Neuron (in vitro differentiated cells): ENCODE measurements around the gene TDRD1.

Experiments used
- H2AFZ ChIP-seq: one replicate; pipeline ENCODE4 v1.6.1; 2013; ENCODE audit warnings: low read depth, mild to moderate bottlenecking, inconsistent platforms, low read length, moderate library complexity
- H3K27me3 ChIP-seq: one replicate; pipeline ENCODE4 v1.6.1; 2013; ENCODE audit warnings: low read length; ENCODE audit not compliant: insufficient read depth
- H3K36me3 ChIP-seq: one replicate; pipeline ENCODE4 v1.6.1; 2013; ENCODE audit warnings: low read length; ENCODE audit not compliant: insufficient read depth
- H3K4me1 ChIP-seq: one replicate; pipeline ENCODE4 v1.6.1; 2013; ENCODE audit warnings: low read length; ENCODE audit not compliant: insufficient read depth
- H3K4me3 ChIP-seq: 2 replicates; pipeline ENCODE4 v1.5.1; 2013; ENCODE audit warnings: mild to moderate bottlenecking, low read length, moderate library complexity
- H3K9me3 ChIP-seq: one replicate; pipeline ENCODE4 v1.6.1; 2013; ENCODE audit warnings: low read length

The TDRD1 gene

GRCh38 chr10:114166494-114166893, 12.7 kb upstream of the TDRD1 start:
- Histone ChIP-seq H3K36me3 (peaks cover 2% of the 10 kb centered on the region), H3K27me3 (no peaks in the 10 kb centered on the region), H3K4me3 (no peak overlapping the region), H3K4me1 (peaks cover 5% of the 10 kb centered on the region), H3K9me3 (peaks cover 2% of the 10 kb centered on the region), H2AFZ (no peak overlapping the region)

GRCh38 chr10:114167985-114168384, 11.2 kb upstream of the TDRD1 start:
- H3K9me3 ChIP-seq, result peaks cover 2% of the 10 kb centered on the region
- H3K27me3 ChIP-seq, result no peaks in the 10 kb centered on the region
- H3K4me1 ChIP-seq, result peaks cover 17% of the 10 kb centered on the region
- H2AFZ ChIP-seq, result no peak overlapping the region
- no peak overlapping the region for H3K4me3 ChIP-seq
- H3K36me3 ChIP-seq, result no peaks in the 10 kb centered on the region

- Histone ChIP-seq H2AFZ (no peak overlapping the region), H3K27me3 (no peaks in the 10 kb centered on the region), H3K9me3 (peaks cover 2% of the 10 kb centered on the region), H3K36me3 (no peaks in the 10 kb centered on the region), H3K4me1 (peaks cover 18% of the 10 kb centered on the region), H3K4me3 (no peak overlapping the region)
These were observed 10.6 kb upstream of the TDRD1 start for GRCh38 chr10:114168450-114169009.

GRCh38 chr10:114172216-114172615, 6.9 kb upstream of the TDRD1 start:
- peaks cover 2% of the 10 kb centered on the region for H3K9me3 ChIP-seq
- no peak overlapping the region for H2AFZ ChIP-seq
- peaks cover 22% of the 10 kb centered on the region for H3K4me1 ChIP-seq
- H3K4me3 ChIP-seq, result no peak overlapping the region
- H3K27me3 ChIP-seq, result peaks cover 8% of the 10 kb centered on the region
- no peaks in the 10 kb centered on the region for H3K36me3 ChIP-seq

GRCh38 chr10:114172776-114173602, 6.2 kb upstream of the TDRD1 start:
- Histone ChIP-seq H3K4me3 (peak overlapping the region; percentile 88), H2AFZ (peak overlapping the region; percentile 96), H3K4me1 (peaks cover 22% of the 10 kb centered on the region), H3K27me3 (peaks cover 8% of the 10 kb centered on the region), H3K36me3 (no peaks in the 10 kb centered on the region), H3K9me3 (peaks cover 2% of the 10 kb centered on the region)

- Histone ChIP-seq H3K9me3 (no peaks in the 10 kb centered on the region), H2AFZ (peak overlapping the region; percentile 96), H3K4me3 (peak overlapping the region; percentile 88), H3K36me3 (no peaks in the 10 kb centered on the region), H3K27me3 (peaks cover 8% of the 10 kb centered on the region), H3K4me1 (peaks cover 22% of the 10 kb centered on the region)
These were observed 5.6 kb upstream of the TDRD1 start for GRCh38 chr10:114173603-114173920.

- H3K4me3 ChIP-seq, result peak within 1 kb of the TSS; percentile 88
- H3K4me1 ChIP-seq, result peaks cover 22% of the 10 kb centered on the region
- H3K36me3 ChIP-seq, result no peaks in the 10 kb centered on the region
- H3K27me3 ChIP-seq, result peaks cover 8% of the 10 kb centered on the region
- no peaks in the 10 kb centered on the region for H3K9me3 ChIP-seq
- H2AFZ ChIP-seq, result peak within 1 kb of the TSS; percentile 96
These were observed 5.0 kb upstream of the TDRD1 start, which contains the start of gene CCDC186 for GRCh38 chr10:114173921-114174694. TSS of gene CCDC186 (minus strand) at chr10:114174203. CDS start at chr10:114163268, 10,935 bp downstream.

GRCh38 chr10:114174695-114175188, 4.4 kb upstream of the TDRD1 start:
- H3K36me3 ChIP-seq, result no peaks in the 10 kb centered on the region
- H3K9me3 ChIP-seq, result no peaks in the 10 kb centered on the region
- peaks cover 22% of the 10 kb centered on the region for H3K4me1 ChIP-seq
- H3K4me3 ChIP-seq, result peak overlapping the region; percentile 88
- H3K27me3 ChIP-seq, result peaks cover 8% of the 10 kb centered on the region
- H2AFZ ChIP-seq, result peak overlapping the region; percentile 96

GRCh38 chr10:114175667-114176066, 3.5 kb upstream of the TDRD1 start:
- no peaks in the 10 kb centered on the region for H3K9me3 ChIP-seq
- H3K4me1 ChIP-seq, result peaks cover 22% of the 10 kb centered on the region
- no peaks in the 10 kb centered on the region for H3K36me3 ChIP-seq
- no peak overlapping the region for H3K4me3 ChIP-seq
- H2AFZ ChIP-seq, result no peak overlapping the region
- peaks cover 8% of the 10 kb centered on the region for H3K27me3 ChIP-seq

GRCh38 chr10:114176511-114176910, 2.6 kb upstream of the TDRD1 start:
- peaks cover 8% of the 10 kb centered on the region for H3K27me3 ChIP-seq
- H3K9me3 ChIP-seq, result no peaks in the 10 kb centered on the region
- peaks cover 22% of the 10 kb centered on the region for H3K4me1 ChIP-seq
- no peak overlapping the region for H3K4me3 ChIP-seq
- no peaks in the 10 kb centered on the region for H3K36me3 ChIP-seq
- H2AFZ ChIP-seq, result no peak overlapping the region

GRCh38 chr10:114179747-114180146, 594 bp downstream of the TDRD1 start:
- Histone ChIP-seq H3K36me3 (no peaks in the 10 kb centered on the region), H3K9me3 (no peaks in the 10 kb centered on the region), H3K27me3 (peaks cover 8% of the 10 kb centered on the region), H3K4me1 (peaks cover 3% of the 10 kb centered on the region), H3K4me3 (no peak overlapping the region), H2AFZ (no peak overlapping the region)

GRCh38 chr10:114180937-114181336, 1.8 kb downstream of the TDRD1 start:
- H3K9me3 ChIP-seq, result no peaks in the 10 kb centered on the region
- no peaks in the 10 kb centered on the region for H3K4me1 ChIP-seq
- peaks cover 1% of the 10 kb centered on the region for H3K27me3 ChIP-seq
- no peaks in the 10 kb centered on the region for H3K36me3 ChIP-seq
- no peak overlapping the region for H2AFZ ChIP-seq
- H3K4me3 ChIP-seq, result no peak overlapping the region

GRCh38 chr10:114181971-114182370, 2.8 kb downstream of the TDRD1 start:
- Histone ChIP-seq H2AFZ (no peak overlapping the region), H3K4me1 (no peaks in the 10 kb centered on the region), H3K27me3 (no peaks in the 10 kb centered on the region), H3K36me3 (no peaks in the 10 kb centered on the region), H3K9me3 (no peaks in the 10 kb centered on the region), H3K4me3 (no peak overlapping the region)
